OCI-LY3 (cell line): ENCODE data around the gene DEPDC1B.
"Not testable (repeated sequence)": the region's sequence is repeated elsewhere in the genome, so short reads cannot be mapped to it uniquely, and the experiment has no call there.

Experiments
- H2AFZ ChIP-seq: fragments of 200-600, 300-600 bp; shearing (Covaris generic); 2 replicates; pipeline ENCODE4 v1.6.0; 2014; ENCODE audit warnings: antibody characterized with exemption, low read depth, low read length
- H3K27ac ChIP-seq: fragments of 200-600, 300-600 bp; sonication (generic); 2 replicates; pipeline ENCODE4 v1.5.1; 2014; ENCODE audit warnings: mild to moderate bottlenecking, low read length, moderate library complexity, mixed read lengths
- H3K27me3 ChIP-seq: fragments of 200-600, 300-600 bp; sonication (generic); 2 replicates; pipeline ENCODE4 v1.6.1; 2014; ENCODE audit warnings: low read depth, low read length, mixed read lengths
- H3K36me3 ChIP-seq: fragments of 200-600, 300-600 bp; sonication (generic); replicated peaks from 2 replicates; pipeline ENCODE3; 2014; ENCODE audit warnings: low read depth, low read length, mixed read lengths
- H3K4me1 ChIP-seq: fragments of 300-600, 200-600 bp; sonication (generic); 2 replicates; pipeline ENCODE4 v1.6.1; 2014; ENCODE audit warnings: low read length, mixed read lengths
- H3K4me2 ChIP-seq: fragments of 200-600, 300-600 bp; sonication (generic); 2 replicates; pipeline ENCODE4 v1.6.1; 2014; ENCODE audit warnings: low read length, mixed read lengths
- H3K4me3 ChIP-seq: fragments of 300-600, 200-600 bp; sonication (generic); 2 replicates; pipeline ENCODE4 v1.5.1; 2014; ENCODE audit warnings: antibody characterized with exemption, mild to moderate bottlenecking, low read length, moderate library complexity
- H3K79me2 ChIP-seq: fragments of 300-600, 200-600 bp; shearing (Covaris generic); 2 replicates; pipeline ENCODE4 v1.6.1; 2014; ENCODE audit warnings: mild to moderate bottlenecking, low read length, mixed read lengths
- H3K9ac ChIP-seq: fragments of 300-600, 200-600 bp; shearing (Covaris generic); 2 replicates; pipeline ENCODE4 v1.6.0; 2014; ENCODE audit warnings: mild to moderate bottlenecking, low read length, moderate library complexity
- H3K9me3 ChIP-seq: fragments of 200-600, 300-600 bp; shearing (Covaris generic); 2 replicates; pipeline ENCODE4 v1.6.1; 2014; ENCODE audit warnings: low read length, mixed read lengths; ENCODE audit not compliant: insufficient read depth
- H4K20me1 ChIP-seq: fragments of 200-600, 300-600 bp; sonication (generic); 2 replicates; pipeline ENCODE4 v1.6.1; 2016; ENCODE audit warnings: low read length, mixed read lengths; ENCODE audit not compliant: insufficient read depth
- CTCF ChIP-seq: fragments of 200-600, 300-600 bp; sonication (generic); IDR thresholded peaks from 2 replicates; pipeline ENCODE4 v1.5.1; 2014; ENCODE audit warnings: antibody characterized with exemption, low read length, low read depth
- EZH2phosphoT487 ChIP-seq: fragments of 200-600 bp; shearing (Covaris generic); IDR thresholded peaks from 2 replicates; pipeline ENCODE4 v1.6.1; 2018; ENCODE audit warnings: antibody characterized with exemption, mixed run types, low read depth

Gene DEPDC1B

GRCh38 chr5:60594715-60595477, 105.1 kb downstream of the DEPDC1B start:
- Histone ChIP-seq H3K79me2 (no peaks in the 10 kb centered on the region), H3K36me3 (peaks cover 3% of the 10 kb centered on the region), H3K4me2 (no peak overlapping the region), H3K27me3 (no peaks in the 10 kb centered on the region), H3K4me1 (peaks cover 23% of the 10 kb centered on the region), H2AFZ (no peak overlapping the region), H3K27ac (no peak overlapping the region), H3K9me3 (no peaks in the 10 kb centered on the region), H3K9ac (no peak overlapping the region), H3K4me3 (no peak overlapping the region), H4K20me1 (no peaks in the 10 kb centered on the region)
- TF ChIP-seq EZH2phosphoT487 (no peak), CTCF (no peak)

GRCh38 chr5:60590172-60590571, 109.8 kb downstream of the DEPDC1B start:
- H3K27ac ChIP-seq: no peak overlapping the region
- no peaks in the 10 kb centered on the region for H3K9me3 ChIP-seq
- no peak overlapping the region for H2AFZ ChIP-seq
- no peaks in the 10 kb centered on the region for H3K36me3 ChIP-seq
- H3K4me1 ChIP-seq: peaks cover 11% of the 10 kb centered on the region
- H3K4me3 ChIP-seq: no peak overlapping the region
- H3K27me3 ChIP-seq: no peaks in the 10 kb centered on the region
- H4K20me1 ChIP-seq: no peaks in the 10 kb centered on the region
- TF ChIP-seq EZH2phosphoT487: no peak
- H3K4me2 ChIP-seq: no peak overlapping the region
- no peaks in the 10 kb centered on the region for H3K79me2 ChIP-seq
- H3K9ac ChIP-seq: no peak overlapping the region

- H3K9me3 ChIP-seq, H3K27me3 ChIP-seq, H2AFZ ChIP-seq, H3K79me2 ChIP-seq, H4K20me1 ChIP-seq, H3K4me2 ChIP-seq, H3K9ac ChIP-seq, H3K4me3 ChIP-seq, H3K27ac ChIP-seq, H3K36me3 ChIP-seq: not testable (repeated sequence)
- peaks cover 31% of the 10 kb centered on the region for H3K4me1 ChIP-seq
These were observed 112.7 kb downstream of the DEPDC1B start for GRCh38 chr5:60587312-60587711.

- Histone ChIP-seq H3K4me2 (no peak overlapping the region), H3K27me3 (no peaks in the 10 kb centered on the region), H3K36me3 (peaks cover 2% of the 10 kb centered on the region), H3K9ac (no peak overlapping the region), H3K4me1 (peaks cover 31% of the 10 kb centered on the region), H3K79me2 (no peaks in the 10 kb centered on the region), H3K4me3 (no peak overlapping the region), H2AFZ (no peak overlapping the region), H4K20me1 (no peaks in the 10 kb centered on the region), H3K9me3 (no peaks in the 10 kb centered on the region), H3K27ac (no peak overlapping the region)
- TF ChIP-seq CTCF: peak; percentile 64
- TF ChIP-seq EZH2phosphoT487: no peak
These were observed 113.6 kb downstream of the DEPDC1B start for GRCh38 chr5:60586307-60586901.

- Histone ChIP-seq H3K4me1 (peaks cover 31% of the 10 kb centered on the region), H3K4me2 (peak overlapping the region; percentile 14), H2AFZ (no peak overlapping the region), H3K36me3 (peaks cover 2% of the 10 kb centered on the region), H3K9ac (no peak overlapping the region), H4K20me1 (no peaks in the 10 kb centered on the region), H3K4me3 (no peak overlapping the region), H3K27ac (no peak overlapping the region), H3K79me2 (no peaks in the 10 kb centered on the region), H3K9me3 (no peaks in the 10 kb centered on the region), H3K27me3 (no peaks in the 10 kb centered on the region)
- TF ChIP-seq CTCF: no peak
- no peak for TF ChIP-seq EZH2phosphoT487
These were observed 114.3 kb downstream of the DEPDC1B start for GRCh38 chr5:60585618-60586017.
